Measurements from ENCODE around the gene SYT12. TPM values are rescaled to one million over a fixed set of nuclear protein-coding genes. Genes with fewer than 3 reads are reported as not detected.

SYT12 gene
- total RNA-seq, 1 donor from 2014 or later, result 0.71 TPM

GRCh38 chr11:67076202-67076601 is 53.3 kb downstream of the SYT12 start:
- no peak for DNase-seq (ENCODE audit: low spot score)
- intact Hi-C loops (cut with DNase I), result no loop called here
- no peak for ATAC-seq

- no peak for DNase-seq (ENCODE audit: low spot score)
- intact Hi-C loops (cut with DNase I), result no loop called here
- ATAC-seq, result no peak
These were observed 56.3 kb downstream of the SYT12 start for GRCh38 chr11:67079065-67079705.

- no peak for DNase-seq (ENCODE audit: low spot score)
These were observed 59.3 kb downstream of the SYT12 start for GRCh38 chr11:67082071-67082791.

GRCh38 chr11:67083786-67084366 is 60.9 kb downstream of the SYT12 start:
- ATAC-seq (no peak), DNase-seq (ENCODE audit: low spot score) (no peak)
- intact Hi-C loops (cut with DNase I), result loop anchor here (10.0 kb wide), 1 partner anchor 91 kb away; no protein-coding TSS in a partner anchor

More at GRCh38 chr11:67082071-67082791, 59.3 kb downstream of the SYT12 start:
- ATAC-seq, result peak; percentile 25
- intact Hi-C loops (cut with DNase I), result loop anchor here (10.0 kb wide), 1 partner anchor 93 kb away; no protein-coding TSS in a partner anchor

GRCh38 chr11:67085617-67086016 is 62.7 kb downstream of the SYT12 start:
- DNase-seq (ENCODE audit: low spot score) (no peak), ATAC-seq (no peak)
- intact Hi-C loops (cut with DNase I), result loop anchor here (10.0 kb wide), 1 partner anchor 89 kb away; no protein-coding TSS in a partner anchor

- ATAC-seq (no peak), DNase-seq (ENCODE audit: low spot score) (no peak)
- intact Hi-C loops (cut with DNase I), result no loop called here
These were observed 67.8 kb downstream of the SYT12 start for GRCh38 chr11:67090717-67091116.

- no peak for ATAC-seq
- intact Hi-C loops (cut with DNase I), result no loop called here
- no peak for DNase-seq (ENCODE audit: low spot score)
These were observed 72.2 kb downstream of the SYT12 start for GRCh38 chr11:67095214-67095507.

- intact Hi-C loops (cut with DNase I), result no loop called here
These were observed 76.0 kb downstream of the SYT12 start for GRCh38 chr11:67098799-67099429.

GRCh38 chr11:67099831-67100324 is 76.9 kb downstream of the SYT12 start:
- DNase-seq (ENCODE audit: low spot score), result no peak
- no peak for ATAC-seq
- intact Hi-C loops (cut with DNase I), result no loop called here

More at GRCh38 chr11:67098799-67099429, 76.0 kb downstream of the SYT12 start:
- DNase-seq (ENCODE audit: low spot score) (no peak), ATAC-seq (no peak)

Small RNA genes lying within 50 kb of the gene (microRNA-seq; reads per million reads assigned to microRNA genes)
- not detected for gene MIR6860

Other genes starting within 250 kb of the SYT12 start
- 16.6 TPM for gene RCE1, start 179.7 kb upstream of the SYT12 start, total RNA-seq
- gene LRFN4, start 166.1 kb upstream of the SYT12 start, total RNA-seq, result 14.5 TPM
- gene PC, start 64.8 kb upstream of the SYT12 start, total RNA-seq, result 103 TPM
- not detected for gene C11orf86, start 47.8 kb upstream of the SYT12 start, total RNA-seq
- gene RHOD, start 33.7 kb downstream of the SYT12 start, total RNA-seq, result 10.3 TPM
- gene KDM2A, start 96.1 kb downstream of the SYT12 start, total RNA-seq, result 92.8 TPM
- gene GRK2, start 243.3 kb downstream of the SYT12 start, total RNA-seq, result 61.7 TPM

Data from sciatic nerve (tissue), 2 donors.